OCI-LY3 (cell line): Measurements from ENCODE around the gene SYCE1L.

ENCODE experiments used
- H2AFZ ChIP-seq: fragments of 200-600, 300-600 bp; shearing (Covaris generic); 2 replicates; pipeline ENCODE4 v1.6.0; 2014; ENCODE audit warnings: antibody characterized with exemption, low read depth, low read length
- H3K27ac ChIP-seq: fragments of 200-600, 300-600 bp; sonication (generic); 2 replicates; pipeline ENCODE4 v1.5.1; 2014; ENCODE audit warnings: mild to moderate bottlenecking, low read length, moderate library complexity, mixed read lengths
- H3K27me3 ChIP-seq: fragments of 200-600, 300-600 bp; sonication (generic); 2 replicates; pipeline ENCODE4 v1.6.1; 2014; ENCODE audit warnings: low read depth, low read length, mixed read lengths
- H3K36me3 ChIP-seq: fragments of 200-600, 300-600 bp; sonication (generic); replicated peaks from 2 replicates; pipeline ENCODE3; 2014; ENCODE audit warnings: low read depth, low read length, mixed read lengths
- H3K4me1 ChIP-seq: fragments of 300-600, 200-600 bp; sonication (generic); 2 replicates; pipeline ENCODE4 v1.6.1; 2014; ENCODE audit warnings: low read length, mixed read lengths
- H3K4me2 ChIP-seq: fragments of 200-600, 300-600 bp; sonication (generic); 2 replicates; pipeline ENCODE4 v1.6.1; 2014; ENCODE audit warnings: low read length, mixed read lengths
- H3K4me3 ChIP-seq: fragments of 300-600, 200-600 bp; sonication (generic); 2 replicates; pipeline ENCODE4 v1.5.1; 2014; ENCODE audit warnings: antibody characterized with exemption, mild to moderate bottlenecking, low read length, moderate library complexity
- H3K79me2 ChIP-seq: fragments of 300-600, 200-600 bp; shearing (Covaris generic); 2 replicates; pipeline ENCODE4 v1.6.1; 2014; ENCODE audit warnings: mild to moderate bottlenecking, low read length, mixed read lengths
- H3K9ac ChIP-seq: fragments of 300-600, 200-600 bp; shearing (Covaris generic); 2 replicates; pipeline ENCODE4 v1.6.0; 2014; ENCODE audit warnings: mild to moderate bottlenecking, low read length, moderate library complexity
- H3K9me3 ChIP-seq: fragments of 200-600, 300-600 bp; shearing (Covaris generic); 2 replicates; pipeline ENCODE4 v1.6.1; 2014; ENCODE audit warnings: low read length, mixed read lengths; ENCODE audit not compliant: insufficient read depth
- H4K20me1 ChIP-seq: fragments of 200-600, 300-600 bp; sonication (generic); 2 replicates; pipeline ENCODE4 v1.6.1; 2016; ENCODE audit warnings: low read length, mixed read lengths; ENCODE audit not compliant: insufficient read depth
- EZH2phosphoT487 ChIP-seq: fragments of 200-600 bp; shearing (Covaris generic); IDR thresholded peaks from 2 replicates; pipeline ENCODE4 v1.6.1; 2018; ENCODE audit warnings: antibody characterized with exemption, mixed run types, low read depth
- TF ChIP-seq, protein P1 (sequence below): fragments of 200-600, 300-600 bp; sonication (generic); IDR thresholded peaks from 2 replicates; pipeline ENCODE4 v1.5.1; 2014; ENCODE audit warnings: antibody characterized with exemption, low read length, low read depth

Gene SYCE1L

DNA sequence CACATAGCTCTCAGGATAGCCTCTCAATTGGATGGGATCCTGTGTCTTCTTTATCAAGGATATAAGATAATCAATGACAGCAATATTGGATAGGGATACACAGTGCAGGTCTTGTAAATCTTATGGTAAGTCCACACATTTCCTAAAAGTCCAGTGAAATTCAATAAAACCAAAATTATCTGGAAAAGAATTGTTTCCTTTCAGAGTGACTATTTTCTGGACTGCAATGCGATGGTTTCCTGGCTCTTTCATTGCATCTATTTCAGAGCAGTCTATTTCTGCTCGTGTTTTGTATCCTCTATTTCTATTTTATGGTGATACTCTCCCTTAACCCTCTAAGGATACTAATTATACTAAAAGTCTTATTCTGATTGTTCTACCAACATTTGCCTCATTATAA, 32.5 kb upstream of the SYCE1L start:
- H3K4me1 ChIP-seq: no peaks in the 10 kb centered on the region
- no peak overlapping the region for H3K4me2 ChIP-seq
- no peaks in the 10 kb centered on the region for H3K79me2 ChIP-seq
- no peaks in the 10 kb centered on the region for H3K36me3 ChIP-seq
- H3K9ac ChIP-seq: no peak overlapping the region
- H2AFZ ChIP-seq: no peak overlapping the region
- H3K27me3 ChIP-seq: peaks cover 36% of the 10 kb centered on the region
- TF ChIP-seq EZH2phosphoT487: no peak
- TF ChIP-seq, protein P1, sequence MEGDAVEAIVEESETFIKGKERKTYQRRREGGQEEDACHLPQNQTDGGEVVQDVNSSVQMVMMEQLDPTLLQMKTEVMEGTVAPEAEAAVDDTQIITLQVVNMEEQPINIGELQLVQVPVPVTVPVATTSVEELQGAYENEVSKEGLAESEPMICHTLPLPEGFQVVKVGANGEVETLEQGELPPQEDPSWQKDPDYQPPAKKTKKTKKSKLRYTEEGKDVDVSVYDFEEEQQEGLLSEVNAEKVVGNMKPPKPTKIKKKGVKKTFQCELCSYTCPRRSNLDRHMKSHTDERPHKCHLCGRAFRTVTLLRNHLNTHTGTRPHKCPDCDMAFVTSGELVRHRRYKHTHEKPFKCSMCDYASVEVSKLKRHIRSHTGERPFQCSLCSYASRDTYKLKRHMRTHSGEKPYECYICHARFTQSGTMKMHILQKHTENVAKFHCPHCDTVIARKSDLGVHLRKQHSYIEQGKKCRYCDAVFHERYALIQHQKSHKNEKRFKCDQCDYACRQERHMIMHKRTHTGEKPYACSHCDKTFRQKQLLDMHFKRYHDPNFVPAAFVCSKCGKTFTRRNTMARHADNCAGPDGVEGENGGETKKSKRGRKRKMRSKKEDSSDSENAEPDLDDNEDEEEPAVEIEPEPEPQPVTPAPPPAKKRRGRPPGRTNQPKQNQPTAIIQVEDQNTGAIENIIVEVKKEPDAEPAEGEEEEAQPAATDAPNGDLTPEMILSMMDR: no peak
- H4K20me1 ChIP-seq: 0 out of 2 replicates have a peak, but pooled peaks cover 2% of the 10 kb centered on the region
- H3K27ac ChIP-seq: no peak overlapping the region
- H3K4me3 ChIP-seq: no peak overlapping the region
- H3K9me3 ChIP-seq: no peaks in the 10 kb centered on the region

DNA sequence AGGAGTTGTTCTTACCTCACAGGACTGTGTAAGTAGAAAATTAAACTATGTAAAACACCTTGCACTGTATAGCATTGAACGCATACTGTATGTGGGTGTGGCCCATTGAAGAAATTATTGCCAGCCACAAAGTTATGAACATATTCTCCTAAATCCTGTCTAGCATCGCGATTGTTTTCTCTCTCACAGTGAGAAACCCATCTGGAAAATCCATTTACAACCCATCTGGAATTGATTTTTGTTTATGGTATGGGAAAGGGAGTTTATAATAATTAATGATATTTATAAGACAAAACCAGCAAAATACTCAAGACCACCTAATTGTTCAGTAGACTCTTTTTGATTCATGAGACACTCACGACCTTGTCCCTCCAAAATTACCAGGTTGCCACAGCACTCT, 30.3 kb upstream of the SYCE1L start:
- TF ChIP-seq, protein P1: no peak
- TF ChIP-seq EZH2phosphoT487: no peak
- H3K36me3 ChIP-seq: no peaks in the 10 kb centered on the region

DNA sequence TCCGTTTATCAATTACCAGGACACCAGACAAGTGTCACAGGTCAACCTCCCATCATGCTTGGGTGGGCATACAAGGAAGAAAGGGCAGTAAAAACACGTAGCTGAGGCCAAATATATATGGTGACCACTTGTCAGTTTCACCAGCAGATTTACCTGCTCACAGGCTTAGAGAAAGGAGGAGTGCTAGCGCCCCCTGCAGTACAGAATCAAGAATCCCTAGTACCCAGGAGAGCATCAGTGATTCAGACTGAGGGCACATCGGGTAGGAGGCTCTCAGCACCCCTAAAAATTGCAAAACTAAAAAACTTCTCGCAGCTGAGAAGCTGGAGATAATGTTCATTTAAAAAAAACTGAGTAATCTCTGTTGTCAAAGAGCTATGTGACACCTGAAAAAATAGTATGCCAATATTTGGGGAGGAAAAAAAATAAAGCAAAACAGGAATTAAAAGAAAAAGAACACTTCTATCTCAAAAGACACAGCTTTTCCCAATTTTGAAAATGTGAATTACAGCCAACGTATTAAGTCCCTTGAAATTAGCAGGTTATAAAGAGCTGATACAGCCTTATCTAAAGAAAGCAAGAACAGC, 29.5 kb upstream of the SYCE1L start:
- TF ChIP-seq EZH2phosphoT487: no peak
- TF ChIP-seq, protein P1: peak; percentile 85
- Histone ChIP-seq H3K9me3 (no peaks in the 10 kb centered on the region), H2AFZ (no peak overlapping the region)

More for the DNA sequence above, 30.3 kb upstream of the SYCE1L start:
- Histone ChIP-seq H3K4me1 (no peaks in the 10 kb centered on the region), H4K20me1 (0 out of 2 replicates have a peak, but pooled peaks cover 2% of the 10 kb centered on the region), H2AFZ (no peak overlapping the region), H3K4me3 (no peak overlapping the region), H3K79me2 (no peaks in the 10 kb centered on the region), H3K4me2 (no peak overlapping the region), H3K9ac (no peak overlapping the region), H3K9me3 (no peaks in the 10 kb centered on the region), H3K27me3 (peaks cover 31% of the 10 kb centered on the region), H3K27ac (no peak overlapping the region)

DNA sequence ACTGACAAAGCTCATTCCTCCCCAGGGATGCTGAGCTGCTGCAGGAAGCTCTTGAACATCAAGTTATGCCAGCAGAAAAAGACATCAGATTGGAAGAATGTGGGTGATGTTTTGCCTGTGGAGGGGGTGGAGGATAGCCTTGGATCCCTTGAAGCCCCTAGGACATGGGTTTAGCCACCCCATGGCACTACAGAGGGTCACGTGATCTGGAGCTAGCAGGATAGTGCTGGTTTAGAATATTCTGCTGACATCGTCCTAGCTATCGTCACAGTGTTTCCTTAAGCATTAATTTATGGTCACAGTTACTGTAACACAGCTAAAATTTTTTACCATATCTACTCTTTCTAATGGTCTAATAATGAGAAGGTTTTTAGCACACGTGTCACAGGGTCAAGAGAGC, 28.4 kb upstream of the SYCE1L start:
- H3K4me2 ChIP-seq: no peak overlapping the region
- peaks cover 32% of the 10 kb centered on the region for H3K27me3 ChIP-seq
- H3K4me3 ChIP-seq: no peak overlapping the region
- H3K4me1 ChIP-seq: no peaks in the 10 kb centered on the region
- no peak overlapping the region for H2AFZ ChIP-seq
- H3K9ac ChIP-seq: no peak overlapping the region
- H3K79me2 ChIP-seq: no peaks in the 10 kb centered on the region
- H3K27ac ChIP-seq: no peak overlapping the region
- no peaks in the 10 kb centered on the region for H3K36me3 ChIP-seq
- H3K9me3 ChIP-seq: no peaks in the 10 kb centered on the region
- TF ChIP-seq, protein P1: no peak
- TF ChIP-seq EZH2phosphoT487: no peak
- H4K20me1 ChIP-seq: 0 out of 2 replicates have a peak, but pooled peaks cover 2% of the 10 kb centered on the region

More for the DNA sequence above, 29.5 kb upstream of the SYCE1L start:
- peaks cover 31% of the 10 kb centered on the region for H3K27me3 ChIP-seq
- H3K9ac ChIP-seq: no peak overlapping the region
- no peaks in the 10 kb centered on the region for H3K79me2 ChIP-seq
- 0 out of 2 replicates have a peak, but pooled peaks cover 2% of the 10 kb centered on the region for H4K20me1 ChIP-seq
- H3K4me2 ChIP-seq: no peak overlapping the region
- no peak overlapping the region for H3K4me3 ChIP-seq
- H3K4me1 ChIP-seq: no peaks in the 10 kb centered on the region
- no peak overlapping the region for H3K27ac ChIP-seq
- H3K36me3 ChIP-seq: no peaks in the 10 kb centered on the region
